Breast epithelium (tissue), 4 donors: ENCODE results near the gene DENND5B. TPM values are rescaled to one million over a fixed set of nuclear protein-coding genes. Genes with fewer than 3 reads are reported as not detected.

Experiments
- DNase-seq, 2 donors: peaks; one replicate each; pipeline ENCODE4 v3.0.0-alpha.2; 2019; ENCODE audit warnings: low spot score in 2 of 2
- H3K27ac ChIP-seq, 2 donors: fragments of 200-600 bp; sonication (generic) in 1 of 2; one replicate each; pipeline ENCODE4 v1.5.1; 2016 to 2019; ENCODE audit warnings: mild to moderate bottlenecking in 1 of 2
- H3K27me3 ChIP-seq, 2 donors: fragments of 200-600 bp; sonication (generic) in 1 of 2; one replicate each; pipeline versions ENCODE4 v1.5.1 to v1.6.0; 2017 to 2019; ENCODE audit warnings: control low read depth in 1 of 2, mild to moderate bottlenecking in 1 of 2
- H3K36me3 ChIP-seq: fragments of 200-600 bp; one replicate; pipeline ENCODE4 v1.5.1; 2019
- H3K4me1 ChIP-seq, 2 donors: fragments of 200-600 bp; sonication (generic); one replicate each; pipeline ENCODE4 v1.5.1; 2016 to 2019; ENCODE audit warnings: control low read depth in 1 of 2
- H3K4me3 ChIP-seq, 3 donors: fragments of 200-600 bp; sonication (generic); 1 replicate in 2 of 3; 2 replicates in 1 of 3; pipeline ENCODE4 v1.5.1; 2016 to 2019; ENCODE audit warnings: mild to moderate bottlenecking in 3 of 3, moderate library complexity in 2 of 3
- H3K9me3 ChIP-seq, 2 donors: fragments of 200-600 bp; sonication (generic) in 1 of 2; one replicate each; pipeline ENCODE4 v1.5.1; 2016 to 2019; ENCODE audit warnings: control low read depth in 1 of 2
- POLR2A ChIP-seq: fragments of 450-650 bp; IDR thresholded peaks from one replicate; pipeline ENCODE4 v1.6.1; 2016; ENCODE audit warnings: antibody characterized with exemption, mild to moderate bottlenecking, moderate library complexity
- POLR2AphosphoS5 ChIP-seq, 3 donors: sonication (generic); formaldehyde crosslinking; IDR thresholded peaks; one replicate each; pipeline ENCODE4 v1.6.1; 2017; ENCODE audit warnings: antibody characterized with exemption in 3 of 3
- intact Hi-C: fragments of 100-400 bp; cut with DNase I; formaldehyde crosslinking; loops from one replicate; pipeline ENCODE4 v1.15.1; 2023; ENCODE audit warnings: low total_unique reads
- total RNA-seq, 3 donors: library from RNA; depleted of rRNA; stranded (reverse); fragments of >200 nt; gene quantifications; one replicate each; pipeline ENCODE4 v1.1.0, GENCODE V29; 2016
- TF ChIP-seq, protein P1 (sequence below), 3 donors: fragments of 450-650 bp; IDR thresholded peaks; one replicate each; pipeline ENCODE4 v1.5.1; 2016 to 2017; ENCODE audit warnings: antibody characterized with exemption in 3 of 3, mild to moderate bottlenecking in 3 of 3, moderate library complexity in 3 of 3

Gene DENND5B
- total RNA-seq, 3 donors from 2014 or later = 16.0 to 18.7 (median 17.7) TPM

- TF ChIP-seq, protein P1, sequence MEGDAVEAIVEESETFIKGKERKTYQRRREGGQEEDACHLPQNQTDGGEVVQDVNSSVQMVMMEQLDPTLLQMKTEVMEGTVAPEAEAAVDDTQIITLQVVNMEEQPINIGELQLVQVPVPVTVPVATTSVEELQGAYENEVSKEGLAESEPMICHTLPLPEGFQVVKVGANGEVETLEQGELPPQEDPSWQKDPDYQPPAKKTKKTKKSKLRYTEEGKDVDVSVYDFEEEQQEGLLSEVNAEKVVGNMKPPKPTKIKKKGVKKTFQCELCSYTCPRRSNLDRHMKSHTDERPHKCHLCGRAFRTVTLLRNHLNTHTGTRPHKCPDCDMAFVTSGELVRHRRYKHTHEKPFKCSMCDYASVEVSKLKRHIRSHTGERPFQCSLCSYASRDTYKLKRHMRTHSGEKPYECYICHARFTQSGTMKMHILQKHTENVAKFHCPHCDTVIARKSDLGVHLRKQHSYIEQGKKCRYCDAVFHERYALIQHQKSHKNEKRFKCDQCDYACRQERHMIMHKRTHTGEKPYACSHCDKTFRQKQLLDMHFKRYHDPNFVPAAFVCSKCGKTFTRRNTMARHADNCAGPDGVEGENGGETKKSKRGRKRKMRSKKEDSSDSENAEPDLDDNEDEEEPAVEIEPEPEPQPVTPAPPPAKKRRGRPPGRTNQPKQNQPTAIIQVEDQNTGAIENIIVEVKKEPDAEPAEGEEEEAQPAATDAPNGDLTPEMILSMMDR (IDR thresholded peaks at IDR 0.05) = no peak
- TF ChIP-seq POLR2A = no peak
- no peak for TF ChIP-seq POLR2AphosphoS5 (IDR thresholded peaks at IDR 0.05)
- intact Hi-C loops = no loop called here
Observed at GRCh38 chr12:31585895-31586294, 5.0 kb downstream of the DENND5B start.

DNA sequence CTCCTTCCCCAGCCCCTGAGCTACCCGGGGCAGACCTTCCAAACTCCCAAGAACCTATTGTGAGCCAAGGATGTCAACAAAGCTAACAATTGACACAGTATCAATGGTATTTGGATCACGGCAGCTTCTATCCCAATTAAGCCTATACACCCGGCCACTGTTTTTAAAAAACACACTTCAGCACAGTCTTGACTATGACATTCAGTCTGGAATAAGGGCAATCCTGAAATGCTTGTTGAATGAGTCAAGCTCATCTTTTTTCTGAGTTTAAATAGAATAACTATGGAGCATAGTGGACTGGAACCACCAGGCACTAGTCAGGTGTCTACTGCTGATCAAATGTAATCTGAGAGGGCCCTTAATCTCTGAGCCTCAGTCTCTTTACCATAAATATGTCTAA lies 5.7 kb downstream of the DENND5B start:
- Histone ChIP-seq H3K36me3 (no peaks in the 10 kb centered on the region), H3K9me3 (no peaks in the 10 kb centered on the region), H3K27ac (no peak overlapping the region), H3K27me3 (no peaks in the 10 kb centered on the region), H3K4me3 (no peak overlapping the region), H3K4me1 (peaks cover 0 to 3% of the 10 kb centered on the region in 2 donors)
- TF ChIP-seq POLR2AphosphoS5 (IDR thresholded peaks at IDR 0.05) (no peak), POLR2A (no peak)
- TF ChIP-seq, protein P1 (IDR thresholded peaks at IDR 0.05) = no peak
- no peak for DNase-seq
- intact Hi-C loops = no loop called here

More at GRCh38 chr12:31585895-31586294, 5.0 kb downstream of the DENND5B start:
- no peak for DNase-seq
- H3K36me3 ChIP-seq = no peaks in the 10 kb centered on the region
- H3K27ac ChIP-seq = no peak overlapping the region
- no peak overlapping the region for H3K4me3 ChIP-seq
- H3K9me3 ChIP-seq = no peaks in the 10 kb centered on the region
- peaks cover 0 to 3% of the 10 kb centered on the region in 2 donors for H3K4me1 ChIP-seq
- no peaks in the 10 kb centered on the region for H3K27me3 ChIP-seq

DNA sequence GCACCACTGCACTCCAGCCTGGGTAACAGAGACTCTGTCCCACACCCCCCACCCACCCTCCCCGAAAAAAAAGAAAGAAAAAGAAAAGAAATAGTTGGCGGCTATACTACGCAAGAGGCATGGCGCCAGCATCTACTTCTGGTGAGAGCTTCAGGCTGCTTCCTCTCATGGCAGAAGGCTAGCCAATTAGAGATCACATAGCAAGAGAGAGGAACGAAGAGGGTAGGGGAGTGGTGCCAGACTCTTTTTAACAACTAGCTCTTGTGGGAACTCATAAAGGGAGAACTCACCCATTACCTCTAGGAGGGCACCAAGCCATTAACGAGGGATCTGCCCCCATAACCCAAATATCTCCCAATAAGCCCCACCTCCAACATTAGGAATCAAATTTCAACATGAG lies 6.2 kb downstream of the DENND5B start:
- no peaks in the 10 kb centered on the region for H3K36me3 ChIP-seq
- no peak overlapping the region for H3K27ac ChIP-seq
- DNase-seq = no peak
- no peaks in the 10 kb centered on the region for H3K9me3 ChIP-seq
- no peaks in the 10 kb centered on the region for H3K27me3 ChIP-seq
- intact Hi-C loops = no loop called here
- no peak overlapping the region for H3K4me3 ChIP-seq
- H3K4me1 ChIP-seq = peaks cover 0 to 3% of the 10 kb centered on the region in 2 donors
- TF ChIP-seq POLR2A (no peak), POLR2AphosphoS5 (IDR thresholded peaks at IDR 0.05) (no peak)
- TF ChIP-seq, protein P1 (IDR thresholded peaks at IDR 0.05) = no peak

DNA sequence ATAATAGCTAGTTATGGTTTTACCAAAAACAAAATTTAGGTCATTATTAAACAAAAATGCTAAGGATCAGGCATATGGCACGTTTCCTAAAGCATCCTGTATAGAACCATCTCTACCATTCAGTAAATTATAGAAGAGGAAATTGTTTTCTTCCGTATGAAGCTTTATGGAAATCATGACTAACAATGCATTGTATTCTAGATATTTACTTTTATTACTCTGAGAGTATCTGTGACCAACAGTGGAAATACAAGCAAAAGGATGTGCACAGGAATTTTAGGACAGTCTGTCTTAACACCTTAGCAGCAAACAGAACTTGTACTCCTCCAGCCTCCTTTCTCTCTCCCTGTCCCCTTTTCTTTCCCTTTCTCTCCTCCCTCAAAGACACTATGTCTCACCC lies 7.1 kb downstream of the DENND5B start:
- no peak overlapping the region for H3K27ac ChIP-seq
- intact Hi-C loops = no loop called here
- H3K36me3 ChIP-seq = no peaks in the 10 kb centered on the region
- H3K27me3 ChIP-seq = no peaks in the 10 kb centered on the region
- no peak overlapping the region for H3K4me3 ChIP-seq
- TF ChIP-seq POLR2AphosphoS5 (IDR thresholded peaks at IDR 0.05) = no peak
- no peak for DNase-seq
- peaks cover 0 to 3% of the 10 kb centered on the region in 2 donors for H3K4me1 ChIP-seq
- H3K9me3 ChIP-seq = no peaks in the 10 kb centered on the region

- DNase-seq = no peak
- H3K4me3 ChIP-seq = no peak overlapping the region
- H3K27ac ChIP-seq = no peak overlapping the region
- no peaks in the 10 kb centered on the region for H3K36me3 ChIP-seq
- no peaks in the 10 kb centered on the region for H3K9me3 ChIP-seq
- intact Hi-C loops = no loop called here
- no peaks in the 10 kb centered on the region for H3K4me1 ChIP-seq
- TF ChIP-seq POLR2A = no peak
- TF ChIP-seq POLR2AphosphoS5 (IDR thresholded peaks at IDR 0.05) = no peak
- TF ChIP-seq, protein P1 (IDR thresholded peaks at IDR 0.05) = no peak
- no peaks in the 10 kb centered on the region for H3K27me3 ChIP-seq
Observed at GRCh38 chr12:31582155-31582554, 8.8 kb downstream of the DENND5B start.

DNA sequence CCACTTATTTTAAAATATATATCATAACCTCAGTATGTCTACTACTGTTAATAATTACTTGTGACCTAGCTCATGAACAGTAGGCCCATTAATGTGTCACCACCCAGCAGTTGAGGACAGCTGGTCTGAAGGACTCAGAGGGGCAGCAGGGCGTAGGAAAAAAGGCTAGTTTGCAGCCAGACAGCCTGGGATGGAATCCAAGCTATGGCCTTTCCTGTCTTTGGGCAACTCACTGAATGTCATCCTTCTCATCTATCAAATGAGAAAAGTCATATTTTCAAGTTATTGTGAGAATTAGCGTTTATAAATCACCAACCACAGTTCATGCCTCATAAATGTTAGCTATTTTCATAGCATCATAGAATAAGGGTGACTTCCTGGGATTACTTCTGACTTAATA lies 12.3 kb downstream of the DENND5B start:
- Histone ChIP-seq H3K27me3 (no peaks in the 10 kb centered on the region), H3K36me3 (no peaks in the 10 kb centered on the region), H3K9me3 (no peaks in the 10 kb centered on the region), H3K4me1 (no peaks in the 10 kb centered on the region), H3K27ac (no peak overlapping the region), H3K4me3 (no peak overlapping the region)
- DNase-seq = no peak
- intact Hi-C loops = no loop called here
- TF ChIP-seq, protein P1 (IDR thresholded peaks at IDR 0.05) = no peak
- TF ChIP-seq POLR2A (no peak), POLR2AphosphoS5 (IDR thresholded peaks at IDR 0.05) (no peak)
